ENCODE data around the gene TTC16. TPM values are rescaled to one million over a fixed set of nuclear protein-coding genes. Genes with fewer than 3 reads are reported as not detected.

TTC16 gene
- total RNA-seq, 4 donors from 2014 or later: 0.16 to 0.21 TPM; not detected in 2

GRCh38 chr9:127728808-127729207 lies 12.9 kb downstream of the TTC16 start:
- TF ChIP-seq POLR2A (IDR thresholded peaks at IDR 0.05): no peak
- no peak for TF ChIP-seq EP300 (IDR thresholded peaks at IDR 0.05)
- no peak for TF ChIP-seq CTCF (IDR thresholded peaks at IDR 0.05)
- no peak for TF ChIP-seq POLR2AphosphoS5 (IDR thresholded peaks at IDR 0.05)

GRCh38 chr9:127729522-127730256 lies 13.8 kb downstream of the TTC16 start:
- Histone ChIP-seq H3K27me3 (no peaks in the 10 kb centered on the region), H3K4me1 (peaks cover 15% of the 10 kb centered on the region), H3K27ac (no peak overlapping the region), H3K36me3 (peaks cover 30% of the 10 kb centered on the region), H3K9me3 (no peaks in the 10 kb centered on the region), H3K4me3 (no peak overlapping the region)
- no peak for TF ChIP-seq CTCF (IDR thresholded peaks at IDR 0.05)
- TF ChIP-seq POLR2AphosphoS5 (IDR thresholded peaks at IDR 0.05): no peak
- TF ChIP-seq EP300 (IDR thresholded peaks at IDR 0.05): no peak
- no peak for TF ChIP-seq POLR2A (IDR thresholded peaks at IDR 0.05)
- WGBS: 97% methylated on average over 6 of the region's 18 CpGs
- no peak for DNase-seq (ENCODE audit: low spot score in 2 of 2)

More at GRCh38 chr9:127728808-127729207, 12.9 kb downstream of the TTC16 start:
- Histone ChIP-seq H3K27ac (no peak overlapping the region), H3K4me3 (no peak overlapping the region), H3K36me3 (peaks cover 30% of the 10 kb centered on the region), H3K27me3 (no peaks in the 10 kb centered on the region), H3K4me1 (peaks cover 15% of the 10 kb centered on the region), H3K9me3 (no peaks in the 10 kb centered on the region)
- 90% methylated on average over 7 of the region's 8 CpGs for WGBS
- DNase-seq (ENCODE audit: low spot score in 2 of 2): no peak

GRCh38 chr9:127730262-127730661 lies 14.4 kb downstream of the TTC16 start:
- H3K4me3 ChIP-seq: no peak overlapping the region
- WGBS: 92% methylated on average over 4 of the region's 9 CpGs

GRCh38 chr9:127730799-127731410 lies 15.0 kb downstream of the TTC16 start:
- 93% methylated on average over 3 of the region's 9 CpGs for WGBS
- no peak overlapping the region for H3K27ac ChIP-seq
- peaks cover 17% of the 10 kb centered on the region for H3K4me1 ChIP-seq
- H3K9me3 ChIP-seq: no peaks in the 10 kb centered on the region
- DNase-seq (ENCODE audit: low spot score in 2 of 2): no peak
- TF ChIP-seq EP300 (IDR thresholded peaks at IDR 0.05): no peak
- no peak for TF ChIP-seq CTCF (IDR thresholded peaks at IDR 0.05)
- no peak for TF ChIP-seq POLR2A (IDR thresholded peaks at IDR 0.05)
- TF ChIP-seq POLR2AphosphoS5 (IDR thresholded peaks at IDR 0.05): no peak
- H3K4me3 ChIP-seq: no peak overlapping the region
- no peaks in the 10 kb centered on the region for H3K27me3 ChIP-seq
- peaks cover 30% of the 10 kb centered on the region for H3K36me3 ChIP-seq

More at GRCh38 chr9:127730262-127730661, 14.4 kb downstream of the TTC16 start:
- Histone ChIP-seq H3K4me1 (peaks cover 12% of the 10 kb centered on the region), H3K9me3 (no peaks in the 10 kb centered on the region), H3K36me3 (peaks cover 30% of the 10 kb centered on the region), H3K27ac (no peak overlapping the region), H3K27me3 (no peaks in the 10 kb centered on the region)
- DNase-seq (ENCODE audit: low spot score in 2 of 2): no peak
- TF ChIP-seq CTCF (IDR thresholded peaks at IDR 0.05) (no peak), POLR2A (IDR thresholded peaks at IDR 0.05) (no peak), EP300 (IDR thresholded peaks at IDR 0.05) (no peak), POLR2AphosphoS5 (IDR thresholded peaks at IDR 0.05) (no peak)

GRCh38 chr9:127731938-127732337 lies 16.1 kb downstream of the TTC16 start:
- H3K27ac ChIP-seq: no peak overlapping the region
- H3K27me3 ChIP-seq: no peaks in the 10 kb centered on the region
- no peak overlapping the region for H3K4me3 ChIP-seq
- TF ChIP-seq EP300 (IDR thresholded peaks at IDR 0.05) (no peak), CTCF (IDR thresholded peaks at IDR 0.05) (no peak), POLR2AphosphoS5 (IDR thresholded peaks at IDR 0.05) (no peak), POLR2A (IDR thresholded peaks at IDR 0.05) (no peak)
- H3K9me3 ChIP-seq: no peaks in the 10 kb centered on the region
- WGBS: 80% methylated on average over 16 of the region's 16 CpGs
- peaks cover 30% of the 10 kb centered on the region for H3K36me3 ChIP-seq
- H3K4me1 ChIP-seq: peaks cover 18% of the 10 kb centered on the region
- no peak for DNase-seq (ENCODE audit: low spot score in 2 of 2)

Data from suprapubic skin (tissue), 4 donors.